Neural cell (in vitro differentiated cells): ENCODE data around the gene ARFGAP3. TPM values are rescaled to one million over a fixed set of nuclear protein-coding genes. Genes with fewer than 3 reads are reported as not detected.
"Not testable (repeated sequence)": the region's sequence is repeated elsewhere in the genome, so short reads cannot be mapped to it uniquely, and the experiment has no call there.

ENCODE experiments used
- H2AFZ ChIP-seq: fragments of 200-600, 300-800 bp; sonication (generic), shearing (Covaris generic); 2 replicates; pipeline ENCODE4 v1.6.0; 2014; ENCODE audit warnings: low read depth, mild to moderate bottlenecking, antibody characterized with exemption, low read length, moderate library complexity
- H3F3A ChIP-seq: fragments of 200-600 bp; shearing (Covaris generic); 2 replicates; pipeline ENCODE4 v1.6.1; 2016; ENCODE audit warnings: mild to moderate bottlenecking, moderate library complexity, mixed read lengths, antibody characterized with exemption, low read length; ENCODE audit not compliant: insufficient read depth, poor library complexity, severe bottlenecking
- H3K27ac ChIP-seq: fragments of 200-600, 300-800 bp; sonication (generic), shearing (Covaris generic); 2 replicates; pipeline ENCODE4 v1.5.1; 2014; ENCODE audit warnings: mild to moderate bottlenecking, low read length, moderate library complexity
- H3K27me3 ChIP-seq: fragments of 300-800, 200-600 bp; sonication (generic), shearing (Covaris generic); 2 replicates; pipeline ENCODE4 v1.6.0; 2014; ENCODE audit warnings: mild to moderate bottlenecking, low read depth, low read length, moderate library complexity; ENCODE audit not compliant: insufficient read depth
- H3K36me3 ChIP-seq: fragments of 300-800, 200-600 bp; sonication (generic), shearing (Covaris generic); 2 replicates; pipeline ENCODE4 v1.5.1; 2014; ENCODE audit warnings: mild to moderate bottlenecking, antibody characterized with exemption, low read length, moderate library complexity; ENCODE audit not compliant: insufficient read depth
- H3K4me2 ChIP-seq: fragments of 300-800, 200-600 bp; sonication (generic), shearing (Covaris generic); 2 replicates; pipeline ENCODE4 v1.6.0; 2014; ENCODE audit warnings: mild to moderate bottlenecking, low read length
- H3K4me3 ChIP-seq: fragments of 300-800, 200-600 bp; sonication (generic), shearing (Covaris generic); 2 replicates; pipeline ENCODE4 v1.5.1; 2014; ENCODE audit warnings: mild to moderate bottlenecking, low read length, moderate library complexity
- H3K79me2 ChIP-seq: fragments of 200-600 bp; shearing (Covaris generic); replicated peaks from 2 replicates; pipeline ENCODE4 v1.6.0; 2014; ENCODE audit warnings: mild to moderate bottlenecking, low read length, moderate library complexity; ENCODE audit not compliant: insufficient read depth
- H3K9ac ChIP-seq: fragments of 300-800, 200-600 bp; sonication (generic), shearing (Covaris generic); 2 replicates; pipeline ENCODE4 v1.6.1; 2016; ENCODE audit warnings: mild to moderate bottlenecking, low read length, mixed read lengths
- H3K9me2 ChIP-seq: fragments of 200-600 bp; shearing (Covaris generic); 2 replicates; pipeline ENCODE4 v1.6.1; 2016; ENCODE audit warnings: mild to moderate bottlenecking, low read length, mixed read lengths; ENCODE audit not compliant: insufficient read depth
- H3K9me3 ChIP-seq: fragments of 200-600, 300-800 bp; sonication (generic), shearing (Covaris generic); 2 replicates; pipeline ENCODE4 v1.6.1; 2016; ENCODE audit warnings: mild to moderate bottlenecking, mixed run types, low read length, moderate library complexity, mixed read lengths
- H4K20me1 ChIP-seq: fragments of 200-600 bp; shearing (Covaris generic); 2 replicates; pipeline ENCODE4 v1.6.1; 2016; ENCODE audit warnings: mild to moderate bottlenecking, mixed run types; ENCODE audit not compliant: insufficient read depth
- CTCF ChIP-seq: fragments of 450-650 bp; IDR thresholded peaks from 2 replicates; pipeline ENCODE4 v1.5.1; 2014; ENCODE audit warnings: antibody characterized with exemption, mild to moderate bottlenecking, moderate library complexity; ENCODE audit not compliant: poor library complexity, severe bottlenecking
- EP300 ChIP-seq: fragments of 450-650 bp; conservative IDR thresholded peaks from 2 replicates; pipeline ENCODE4 v1.6.1; 2014; ENCODE audit warnings: antibody characterized with exemption, mild to moderate bottlenecking, moderate library complexity; ENCODE audit not compliant: poor library complexity, severe bottlenecking
- EZH2 ChIP-seq: fragments of 200-600, 300-800 bp; shearing (Covaris generic), sonication (generic); IDR thresholded peaks from 2 replicates; pipeline ENCODE4 v1.6.1; 2014; ENCODE audit warnings: antibody characterized with exemption, low read length, borderline replicate concordance, mild to moderate bottlenecking; ENCODE audit not compliant: insufficient read depth, poor library complexity, severe bottlenecking
- MXI1 ChIP-seq: fragments of 450-650 bp; conservative IDR thresholded peaks from 2 replicates; pipeline ENCODE4 v1.6.1; 2014; ENCODE audit warnings: antibody characterized with exemption, mild to moderate bottlenecking; ENCODE audit not compliant: poor library complexity, severe bottlenecking
- POLR2AphosphoS5 ChIP-seq: IDR thresholded peaks from 2 replicates; pipeline ENCODE4 v1.6.1; 2012
- RAD21 ChIP-seq: fragments of 450-650 bp; conservative IDR thresholded peaks from 2 replicates; pipeline ENCODE4 v1.6.1; 2014; ENCODE audit warnings: antibody characterized with exemption, mild to moderate bottlenecking, moderate library complexity
- REST ChIP-seq: IDR thresholded peaks from 2 replicates; pipeline ENCODE4 v1.6.1; 2012; ENCODE audit warnings: borderline replicate concordance
- SMC3 ChIP-seq: fragments of 450-650 bp; conservative IDR thresholded peaks from 2 replicates; pipeline ENCODE4 v1.6.1; 2014; ENCODE audit warnings: antibody characterized with exemption, mild to moderate bottlenecking, moderate library complexity; ENCODE audit not compliant: poor library complexity
- TAF1 ChIP-seq: IDR thresholded peaks from 2 replicates; pipeline ENCODE4 v1.6.1; 2012; ENCODE audit warnings: low read depth
- polyA plus RNA-seq: library from polyadenylated mRNA; depleted of rRNA; stranded (reverse); fragments of >200 nt; gene quantifications from 2 replicates; pipeline ENCODE4 v1.2.3, GENCODE V29; 2014

ARFGAP3 gene
- polyA plus RNA-seq, 1 donor from 2014 or later, result 80.7 TPM

GRCh38 chr22:42752230-42752746 is 104.8 kb downstream of the ARFGAP3 start:
- H2AFZ ChIP-seq, result no peak overlapping the region
- no peaks in the 10 kb centered on the region for H4K20me1 ChIP-seq
- no peaks in the 10 kb centered on the region for H3K79me2 ChIP-seq
- H3K4me2 ChIP-seq, result no peak overlapping the region
- no peaks in the 10 kb centered on the region for H3K27me3 ChIP-seq
- TF ChIP-seq POLR2AphosphoS5 (no peak), MXI1 (no peak)
- no peaks in the 10 kb centered on the region for H3K36me3 ChIP-seq
- no peaks in the 10 kb centered on the region for H3K9me3 ChIP-seq
- no peaks in the 10 kb centered on the region for H3F3A ChIP-seq
- H3K4me3 ChIP-seq, result no peak overlapping the region
- H3K9ac ChIP-seq, result no peak overlapping the region
- no peaks in the 10 kb centered on the region for H3K9me2 ChIP-seq
- H3K27ac ChIP-seq, result no peak overlapping the region

DNA sequence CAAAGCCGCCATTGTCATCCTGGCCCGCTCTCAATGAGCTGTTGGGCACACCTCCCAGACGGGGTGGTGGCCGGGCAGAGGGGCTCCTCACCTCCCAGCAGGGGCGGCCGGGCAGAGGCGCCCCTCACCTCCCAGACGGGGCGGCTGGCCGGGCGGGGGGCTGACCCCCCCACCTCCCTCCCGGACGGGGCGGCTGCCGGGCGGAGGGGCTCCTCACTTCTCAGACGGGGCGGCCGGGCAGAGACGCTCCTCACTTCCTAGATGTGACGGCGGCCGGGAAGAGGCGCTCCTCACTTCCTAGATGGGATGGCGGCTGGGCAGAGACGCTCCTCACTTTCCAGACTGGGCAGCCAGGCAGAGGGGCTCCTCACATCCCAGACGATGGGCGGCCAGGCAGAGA is 106.7 kb downstream of the ARFGAP3 start:
- not testable (repeated sequence) for H4K20me1 ChIP-seq, H3K4me3 ChIP-seq, H3K36me3 ChIP-seq, H2AFZ ChIP-seq, H3K4me2 ChIP-seq, H3K79me2 ChIP-seq, H3K27ac ChIP-seq, H3K9me3 ChIP-seq, H3K9me2 ChIP-seq, H3K9ac ChIP-seq, H3K27me3 ChIP-seq, H3F3A ChIP-seq

DNA sequence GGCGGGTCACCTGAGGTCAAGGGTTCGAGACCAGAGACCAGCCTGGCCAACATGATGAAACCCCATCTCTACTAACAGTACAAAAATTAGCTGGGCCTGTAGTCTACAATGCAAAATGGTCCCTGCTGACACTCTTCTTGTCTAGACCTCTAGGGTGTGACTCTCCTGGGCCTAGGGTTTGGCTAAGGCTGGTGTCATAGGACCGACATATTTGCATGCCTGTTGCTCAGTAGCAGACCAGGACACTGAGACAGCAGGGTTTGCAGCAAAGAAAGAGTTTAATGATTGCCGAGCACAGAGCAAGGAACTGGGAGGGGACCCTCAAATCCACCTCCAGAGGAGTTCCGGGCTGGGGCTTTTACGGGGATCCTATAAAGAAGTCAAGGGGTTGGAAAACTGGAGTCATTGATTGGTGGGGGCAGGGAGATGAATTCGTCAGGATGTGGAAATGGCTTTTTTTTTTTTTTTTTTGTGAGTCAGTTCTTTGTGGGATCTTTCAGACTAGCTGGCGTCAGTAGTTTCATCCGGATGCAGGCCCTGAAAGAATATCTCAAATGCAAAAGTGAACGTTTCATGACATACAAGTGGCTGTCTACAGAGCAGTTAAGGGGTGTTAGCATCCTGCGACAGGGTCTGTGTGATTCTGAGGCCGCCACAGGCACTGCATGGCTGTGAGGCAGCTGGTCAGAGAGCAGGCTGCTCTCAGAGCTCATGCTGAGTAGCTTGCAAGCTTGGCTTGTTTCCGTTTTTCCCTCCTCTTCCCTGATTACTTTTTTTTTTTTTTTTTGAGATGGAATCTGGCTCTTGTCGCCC is 109.2 kb downstream of the ARFGAP3 start:
- Histone ChIP-seq H3K9ac (no peak overlapping the region), H3K27ac (no peak overlapping the region), H3K9me3 (no peaks in the 10 kb centered on the region), H3K36me3 (no peaks in the 10 kb centered on the region), H3K9me2 (no peaks in the 10 kb centered on the region), H3K4me3 (no peak overlapping the region), H4K20me1 (no peaks in the 10 kb centered on the region), H3K79me2 (no peaks in the 10 kb centered on the region), H3K4me2 (no peak overlapping the region), H2AFZ (no peak overlapping the region), H3F3A (no peaks in the 10 kb centered on the region), H3K27me3 (no peaks in the 10 kb centered on the region)
- TF ChIP-seq EP300, result no peak
- no peak for TF ChIP-seq TAF1
- TF ChIP-seq SMC3, result no peak
- no peak for TF ChIP-seq EZH2
- no peak for TF ChIP-seq CTCF
- no peak for TF ChIP-seq MXI1
- TF ChIP-seq REST, result no peak
- TF ChIP-seq RAD21, result no peak
- TF ChIP-seq POLR2AphosphoS5, result no peak
